ENCODE measurements around the gene LIM2.
"Not testable (repeated sequence)": the region's sequence is repeated elsewhere in the genome, so short reads cannot be mapped to it uniquely, and the experiment has no call there.

The LIM2 gene

GRCh38 chr19:51407511-51408131 lies 19.8 kb upstream of the LIM2 start:
- no peak for DNase-seq (ENCODE audit: extremely low read depth, low read depth)
- TF ChIP-seq CTCF (IDR thresholded peaks at IDR 0.05; ENCODE audit: low read depth, low read length): peak; percentile 34

- no peak for DNase-seq (ENCODE audit: extremely low read depth, low read depth)
- no peak for TF ChIP-seq CTCF (IDR thresholded peaks at IDR 0.05; ENCODE audit: low read depth, low read length)
These were observed 14.3 kb upstream of the LIM2 start for GRCh38 chr19:51402117-51402516.

DNA sequence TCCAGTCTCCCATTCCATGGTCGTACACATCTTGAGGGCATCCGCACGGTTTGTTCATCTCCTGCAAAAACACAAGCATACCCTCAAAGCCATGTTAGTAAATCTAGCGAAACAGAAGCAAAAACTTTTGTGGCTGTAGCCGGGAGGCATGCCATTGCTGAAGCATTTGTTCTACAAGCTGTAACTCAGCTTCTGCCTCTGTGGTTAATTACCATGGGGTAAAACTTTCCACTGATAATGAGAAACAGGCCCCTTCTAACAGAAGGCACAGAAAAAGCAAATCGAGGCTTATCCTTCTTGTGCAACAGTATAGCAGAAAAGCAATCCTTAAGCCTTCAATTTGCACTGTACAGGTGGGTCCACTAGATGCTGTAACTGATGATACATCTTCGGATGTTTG lies 12.2 kb upstream of the LIM2 start:
- DNase-seq (ENCODE audit: extremely low read depth, low read depth): not testable (repeated sequence)

GRCh38 chr19:51399231-51399630 lies 11.5 kb upstream of the LIM2 start:
- no peak for TF ChIP-seq CTCF (IDR thresholded peaks at IDR 0.05; ENCODE audit: low read depth, low read length)
- no peak for DNase-seq (ENCODE audit: extremely low read depth, low read depth)

DNA sequence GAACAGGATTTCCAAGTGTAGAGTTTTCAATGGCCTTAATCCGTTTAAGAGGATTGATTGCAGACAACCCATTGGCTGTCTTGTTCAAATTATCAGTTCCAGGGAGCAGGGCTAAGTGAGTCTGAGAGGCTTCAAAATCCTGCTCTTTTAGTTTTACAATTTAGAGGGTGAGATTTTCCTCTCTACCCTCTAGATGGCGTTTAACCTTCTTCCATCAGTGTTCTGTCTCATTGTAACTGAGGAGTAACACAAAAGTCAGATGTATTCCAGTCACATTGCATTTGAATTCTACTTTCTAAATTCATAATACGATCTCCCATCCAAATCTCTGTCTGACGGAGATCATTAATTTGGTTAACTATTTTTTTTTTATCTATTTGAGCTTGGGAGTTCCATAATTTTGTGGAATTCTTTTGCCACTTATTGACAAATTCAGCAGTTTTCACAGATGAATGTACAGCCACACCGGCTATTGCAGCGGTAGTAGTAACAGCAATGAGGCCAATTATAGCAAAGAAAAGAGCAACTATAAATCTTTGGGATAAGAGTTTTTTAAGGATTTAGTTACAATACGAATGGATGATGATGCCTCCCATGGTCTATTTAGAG lies 10.4 kb upstream of the LIM2 start:
- peak; percentile 63 for TF ChIP-seq CTCF (IDR thresholded peaks at IDR 0.05; ENCODE audit: low read depth, low read length)
- DNase-seq (ENCODE audit: extremely low read depth, low read depth): no peak

DNA sequence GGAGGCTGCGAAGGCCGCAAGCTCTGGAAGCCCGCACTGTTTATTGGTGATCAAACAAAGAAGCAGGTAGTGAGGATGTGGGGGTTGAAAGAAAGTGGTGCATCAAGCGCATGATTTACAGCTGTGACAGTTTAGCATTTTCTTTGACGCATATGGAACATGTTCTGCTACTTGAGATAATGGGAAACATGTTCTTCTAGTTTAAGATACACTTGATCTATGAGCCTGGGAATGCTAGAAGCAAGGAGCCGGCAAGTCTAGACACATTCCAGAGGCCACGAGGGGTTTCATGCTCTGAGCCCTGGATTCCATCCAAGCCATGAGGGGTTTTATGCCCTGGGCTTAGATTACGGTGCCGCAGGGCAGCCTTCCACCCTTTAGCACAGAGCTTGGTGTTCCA lies 9.7 kb upstream of the LIM2 start:
- not testable (repeated sequence) for DNase-seq (ENCODE audit: extremely low read depth, low read depth)

DNA sequence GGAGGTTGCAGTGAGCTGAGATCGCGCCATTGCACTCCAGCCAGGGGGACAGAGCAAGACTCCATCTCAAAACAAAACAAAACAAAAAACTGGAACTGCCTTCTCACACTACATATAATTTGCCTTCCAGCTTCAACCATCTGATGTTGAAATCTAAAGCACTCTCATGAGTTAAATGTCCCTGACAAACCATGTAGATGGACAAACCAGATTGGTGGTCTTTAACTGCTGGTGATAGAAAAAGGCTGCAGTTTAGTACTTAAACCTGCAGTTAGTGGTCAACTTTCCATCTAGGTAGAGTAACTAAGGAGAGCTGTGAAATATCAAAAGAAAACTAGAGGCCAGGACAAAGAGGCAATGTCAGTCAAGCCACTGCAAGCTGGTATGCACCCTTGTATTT lies 8.4 kb upstream of the LIM2 start:
- TF ChIP-seq CTCF (IDR thresholded peaks at IDR 0.05; ENCODE audit: low read depth, low read length): no peak
- no peak for DNase-seq (ENCODE audit: extremely low read depth, low read depth)

GRCh38 chr19:51394050-51394836 lies 6.5 kb upstream of the LIM2 start:
- peak; percentile 97 for DNase-seq (ENCODE audit: extremely low read depth, low read depth)
- TF ChIP-seq CTCF (IDR thresholded peaks at IDR 0.05; ENCODE audit: low read depth, low read length): no peak; the same call in 1 of the 2 replicates
